Left lobe of liver (tissue), 2 donors: ENCODE measurements around the gene PPP4C. TPM values are rescaled to one million over a fixed set of nuclear protein-coding genes. Genes with fewer than 3 reads are reported as not detected.
"Not testable (repeated sequence)": the region's sequence is repeated elsewhere in the genome, so short reads cannot be mapped to it uniquely, and the experiment has no call there.

ENCODE experiments used
- ATAC-seq: fragments of 200-7000 bp; cut with Tn5 transposase; one replicate; pipeline ENCODE4 v1.9.1; 2020; ENCODE audit warnings: mild to moderate bottlenecking, moderate library complexity
- DNase-seq: peaks from one replicate; pipeline ENCODE4 v3.0.0-alpha.2; 2020; ENCODE audit warnings: low spot score
- total RNA-seq: library from RNA; stranded (reverse); gene quantifications from one replicate; pipeline ENCODE4 v1.2.1, GENCODE V29; 2021
- donor health status: DM: no; HTN: no; CAD: no; lungs with moderate emphysema.
- donor health status: DM: no; HTN: yes; CAD: no.

PPP4C gene
- total RNA-seq, 1 donor from 2014 or later, result 51.0 TPM

DNA sequence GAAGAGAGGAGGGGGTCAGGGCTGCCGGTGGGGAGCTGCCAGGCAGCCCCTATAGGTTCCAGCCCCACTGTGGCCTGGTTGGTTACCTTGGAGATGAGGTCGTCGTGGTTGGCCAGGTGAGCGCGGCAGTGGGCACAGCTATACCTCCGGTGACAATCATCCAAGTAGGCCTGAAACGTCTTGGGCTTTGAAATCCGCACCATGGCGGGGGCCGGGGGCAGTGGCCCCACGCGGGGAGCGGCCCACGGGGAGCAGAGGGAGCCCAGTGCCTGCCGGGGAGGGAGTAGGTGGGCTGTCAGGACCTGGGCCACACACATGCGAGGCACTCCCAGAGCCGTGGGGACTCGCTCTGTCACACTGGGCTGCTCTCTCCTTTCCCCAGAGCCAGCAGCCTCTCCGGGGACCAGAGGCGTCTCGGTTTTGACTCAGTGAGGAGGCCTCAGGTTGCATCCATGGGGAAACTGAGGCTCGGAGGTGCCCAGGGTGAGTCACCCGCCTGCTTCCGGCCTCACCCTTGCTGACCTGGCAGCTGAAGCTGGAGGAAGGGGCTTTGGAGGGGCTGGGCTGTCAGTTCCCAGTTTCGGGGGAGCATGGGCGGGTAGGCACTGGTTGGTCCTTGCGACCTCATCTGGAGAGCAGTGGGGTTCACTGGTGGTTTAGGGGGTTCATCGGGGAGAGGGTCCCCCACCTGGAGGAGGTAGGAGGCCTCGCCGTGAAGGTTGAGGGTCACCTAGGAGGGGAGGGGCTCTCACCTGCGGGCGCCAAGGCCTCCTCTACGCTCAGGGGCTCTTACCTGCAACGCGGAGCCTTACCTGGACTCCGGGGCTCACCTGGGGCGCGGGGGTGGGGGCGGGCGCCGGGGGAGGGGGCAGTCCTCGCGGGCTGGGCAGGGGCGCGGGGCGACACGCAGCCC is 19.6 kb downstream of the PPP4C start:
- ATAC-seq, result no peak
- no peak for DNase-seq

DNA sequence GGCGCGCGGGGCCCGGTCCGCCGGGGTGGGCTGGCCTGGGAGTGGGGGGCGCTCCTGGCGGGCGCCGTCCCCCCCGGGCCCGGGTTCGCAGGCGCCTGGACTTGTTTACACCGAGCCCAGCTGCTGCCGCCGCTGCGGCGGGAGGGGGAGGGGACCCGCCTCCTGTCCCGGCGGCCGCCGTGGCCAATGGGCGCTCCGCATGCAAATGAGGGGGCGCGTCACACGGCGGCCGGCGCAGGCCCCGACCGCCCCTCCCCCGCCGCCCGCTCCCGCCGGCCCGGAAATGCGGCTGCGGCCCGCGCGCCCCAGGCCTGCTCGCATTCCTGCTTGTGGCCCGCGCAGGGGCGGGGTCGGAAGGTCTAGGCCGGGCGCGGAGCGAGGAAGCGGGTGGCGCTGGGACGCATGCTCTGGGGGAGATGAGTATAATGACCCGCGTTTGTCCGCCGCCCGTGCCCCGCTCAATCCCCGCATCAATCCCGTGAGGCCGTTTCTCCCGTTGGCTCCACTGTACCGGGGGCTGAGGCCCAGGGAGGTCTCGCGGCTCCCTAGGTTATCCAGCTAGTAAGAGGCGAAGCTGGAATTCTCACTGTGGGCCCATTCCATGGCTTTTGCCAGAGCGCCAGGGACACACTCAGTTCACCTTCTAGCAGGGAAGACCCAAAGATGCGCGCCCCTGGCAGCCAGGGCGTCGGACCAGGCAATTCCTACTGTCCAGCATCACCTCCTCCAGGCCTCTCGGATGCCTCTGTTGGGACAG is 20.5 kb downstream of the PPP4C start, which contains the start of gene YPEL3:
YPEL3 (minus strand) TSS at position 109 of the 757 bp plus-strand sequence. CDS start 731 bp downstream, outside the sequence.
- peak; percentile 82 for ATAC-seq
- DNase-seq, result peak; percentile 94

DNA sequence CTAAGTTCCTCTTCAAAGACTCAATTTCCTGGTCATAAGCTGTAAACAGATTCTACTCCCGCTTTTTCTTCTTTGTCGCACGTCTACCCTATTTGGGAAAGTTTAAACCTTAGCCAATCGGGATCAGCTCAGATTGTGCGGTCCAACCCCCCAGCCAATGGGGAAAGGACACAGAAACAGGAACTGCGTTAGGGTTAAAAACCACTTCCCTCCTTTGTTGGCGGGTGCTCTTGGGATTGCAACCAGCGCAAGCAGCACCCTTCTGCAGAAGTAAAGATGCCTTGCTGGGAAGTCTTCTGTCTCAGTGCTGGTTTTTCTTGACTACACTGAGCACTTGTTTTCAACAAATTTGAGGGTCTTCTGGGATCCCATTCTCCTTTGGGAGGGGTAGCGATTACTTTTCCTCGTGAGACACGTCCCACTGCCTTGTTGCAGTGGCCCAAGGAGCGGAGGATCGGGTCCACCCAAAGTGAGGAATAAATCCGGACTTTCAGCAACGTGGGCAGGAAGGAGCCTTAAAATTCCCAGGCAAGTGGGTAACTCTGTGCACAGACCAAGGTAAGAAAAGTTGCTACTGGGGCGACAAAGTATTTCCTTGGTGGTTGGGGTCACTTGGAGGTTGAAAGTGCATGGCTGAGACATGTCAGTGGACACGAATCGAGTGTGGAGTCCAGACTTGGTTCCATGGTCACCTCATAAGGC is 21.2 kb downstream of the PPP4C start:
- no peak for ATAC-seq
- no peak for DNase-seq

DNA sequence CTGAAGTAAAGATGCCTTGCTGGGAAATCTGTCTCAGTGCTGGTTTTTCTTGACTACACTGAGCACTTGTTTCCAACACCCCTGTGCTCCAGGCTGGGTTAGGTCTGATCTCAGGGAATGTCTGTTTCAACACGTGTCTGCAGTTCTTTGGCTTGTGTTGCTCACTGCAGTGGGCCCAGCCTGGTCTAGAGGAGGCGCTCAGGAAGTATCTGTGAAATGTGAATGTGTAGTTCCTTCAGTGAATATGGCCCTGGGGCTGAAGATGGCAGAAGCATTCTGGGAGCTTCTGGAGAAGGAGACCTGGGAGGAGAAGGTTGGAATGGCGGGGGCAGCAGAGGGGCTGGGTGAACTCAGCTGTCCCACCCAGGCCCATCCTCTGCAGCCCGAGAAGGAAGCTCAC is 28.3 kb downstream of the PPP4C start:
- no peak for ATAC-seq
- DNase-seq, result no peak

DNA sequence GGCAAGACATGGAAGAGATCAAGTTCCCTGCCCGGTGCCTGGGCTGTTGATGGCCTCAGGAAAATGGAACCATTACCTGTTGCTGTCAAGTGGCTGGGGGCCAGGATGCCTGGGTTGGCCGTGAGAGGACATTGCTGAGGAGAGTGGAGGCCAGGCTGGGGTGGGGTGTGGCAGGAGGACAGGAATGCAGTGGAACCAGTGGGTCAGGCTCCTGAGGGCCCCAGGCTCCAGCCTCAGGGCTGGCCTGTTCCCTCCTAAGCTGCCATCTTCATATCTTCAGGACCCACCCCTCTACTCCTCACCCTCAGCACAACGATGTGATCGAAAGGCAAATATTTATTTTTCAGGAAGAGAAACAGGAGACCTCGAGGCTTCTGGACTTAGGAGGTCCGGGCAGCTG is 28.7 kb downstream of the PPP4C start:
- DNase-seq (no peak), ATAC-seq (no peak)

DNA sequence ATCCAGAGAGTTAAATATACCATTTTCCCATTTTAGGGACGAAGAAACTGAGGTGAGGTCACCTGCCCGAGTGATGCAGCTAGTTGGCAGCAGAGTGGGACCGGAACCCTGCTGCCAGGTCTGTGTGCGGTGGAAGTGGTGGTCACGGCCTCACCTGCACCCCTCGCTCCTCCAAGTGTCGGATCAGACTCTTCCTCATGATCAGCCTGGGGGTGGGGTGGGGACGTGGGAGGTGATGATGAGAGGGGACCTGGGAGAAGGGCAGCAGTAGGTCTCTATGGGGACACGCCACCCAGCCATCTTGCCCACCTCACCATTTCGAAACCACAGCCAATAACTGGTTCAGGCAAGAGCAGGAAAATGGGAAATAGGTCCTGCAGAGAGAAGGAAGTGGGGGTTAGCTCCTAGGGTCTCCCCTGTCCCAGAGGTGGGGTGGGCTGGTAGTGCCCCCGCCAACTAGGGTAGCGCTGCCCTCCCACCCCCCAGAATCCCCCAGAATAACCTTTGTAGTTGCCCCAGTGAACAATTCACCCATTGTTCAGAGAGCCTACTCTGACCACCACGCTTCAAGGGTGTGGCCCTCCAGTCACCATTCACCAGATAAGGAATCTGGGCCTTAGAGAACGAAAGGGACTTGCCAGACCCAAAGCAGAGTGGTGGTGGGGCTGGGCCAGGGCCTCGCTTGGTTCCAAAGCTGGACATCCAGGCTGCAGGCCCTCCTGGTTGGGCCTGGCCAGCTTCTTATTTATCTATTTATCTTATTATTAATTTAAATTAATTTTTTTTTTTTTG is 32.5 kb downstream of the PPP4C start:
- ATAC-seq, result no peak
- no peak for DNase-seq

DNA sequence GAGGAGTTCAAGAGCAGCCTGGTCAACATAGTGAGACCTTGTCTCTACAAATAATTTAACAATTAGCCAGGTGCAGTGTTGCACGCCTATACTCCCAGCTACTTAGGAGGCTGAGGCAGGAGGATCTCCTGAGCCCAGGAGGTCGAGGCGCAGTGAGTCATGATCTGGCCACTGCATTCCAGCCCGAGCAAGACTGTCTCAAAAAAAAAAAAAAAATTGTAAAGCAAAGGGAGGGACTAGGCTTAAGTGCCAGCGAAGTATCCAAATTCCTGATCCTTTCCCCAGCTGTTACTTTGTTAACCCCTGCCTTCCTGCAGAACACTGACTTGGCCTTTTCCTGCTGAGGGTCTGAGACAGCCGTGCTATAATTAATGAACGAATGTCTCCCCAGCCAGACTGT is 34.9 kb downstream of the PPP4C start:
- DNase-seq (no peak), ATAC-seq (no peak)

DNA sequence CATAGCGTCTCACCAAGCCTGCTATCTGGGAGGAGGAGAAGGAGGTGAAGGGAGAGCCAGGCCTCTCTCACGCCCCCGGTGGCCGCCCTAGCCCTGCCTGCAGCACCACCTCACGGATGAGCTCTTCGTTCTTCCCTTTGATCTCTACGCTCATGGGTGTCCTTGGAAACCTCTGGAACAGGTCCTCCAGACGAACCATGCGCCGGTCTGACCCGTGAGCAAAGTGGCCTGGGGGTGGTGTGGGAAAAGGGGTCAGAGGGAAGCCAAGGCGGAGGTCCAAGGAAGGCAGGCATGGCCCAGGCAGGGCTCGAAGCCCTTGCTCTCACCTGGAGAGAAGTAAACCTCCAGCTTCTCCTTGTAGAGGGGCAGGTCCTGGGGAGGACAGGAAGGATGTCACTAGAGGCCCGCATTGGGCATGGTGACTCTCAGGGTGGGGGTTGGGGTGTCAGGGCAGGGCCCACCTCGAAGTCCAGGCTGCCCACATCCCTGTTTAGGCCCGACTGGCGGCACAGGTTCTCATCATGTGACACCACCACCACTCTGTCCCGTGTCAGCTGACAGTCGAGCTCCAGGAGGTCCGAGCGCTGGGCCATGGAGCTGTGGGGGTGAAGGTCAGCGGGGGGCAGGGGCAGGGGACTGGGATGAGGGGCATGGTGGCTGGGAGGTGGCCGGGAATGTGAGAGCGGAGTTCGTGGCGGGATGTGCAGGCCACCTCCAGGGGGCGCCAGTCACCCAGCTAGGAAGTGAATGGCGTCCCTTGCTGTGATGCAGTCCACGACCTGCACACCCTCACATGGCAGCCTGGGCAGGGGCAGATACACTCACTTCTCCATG is 36.6 kb downstream of the PPP4C start:
- peak; percentile 55 for DNase-seq
- peak; percentile 67 for ATAC-seq

DNA sequence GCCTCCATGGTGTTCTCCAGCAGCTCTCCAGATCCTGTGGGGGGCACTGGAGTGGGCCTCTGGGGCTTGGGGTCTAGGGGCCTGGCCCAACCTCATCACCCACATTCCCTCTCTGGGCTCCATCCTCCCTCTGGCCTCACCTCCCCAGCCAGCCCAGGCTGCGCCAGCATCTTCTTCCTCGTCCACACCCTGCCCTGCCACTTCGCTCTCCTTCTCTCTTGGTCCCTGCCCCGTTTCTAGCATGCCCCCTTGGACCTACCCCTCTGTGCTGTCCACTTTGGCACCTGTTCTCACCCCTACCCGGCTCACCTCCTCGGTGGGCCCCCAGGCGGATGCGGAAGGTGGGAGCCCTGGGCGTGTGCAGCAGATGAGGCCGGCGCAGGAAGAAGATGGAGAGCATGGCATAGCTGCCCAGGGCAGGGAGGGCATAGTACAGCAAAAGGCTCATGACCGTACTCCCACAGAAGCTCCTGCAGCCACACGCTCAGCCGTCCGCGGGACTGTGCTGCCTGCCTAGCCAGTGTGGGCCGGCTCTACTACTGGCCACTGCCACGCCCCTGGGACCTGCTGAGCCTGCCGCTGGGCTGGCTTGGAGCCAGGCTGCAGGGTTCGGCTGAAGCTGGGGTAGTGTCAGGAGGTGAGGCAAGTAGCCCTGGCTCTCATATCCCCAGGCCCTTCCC is 37.4 kb downstream of the PPP4C start, which contains the start of gene GDPD3:
GDPD3 (minus strand) TSS at position 507 of the 680 bp plus-strand sequence; CDS start at position 448, 59 bp downstream.
- peak; percentile 48 for ATAC-seq
- no peak for DNase-seq

DNA sequence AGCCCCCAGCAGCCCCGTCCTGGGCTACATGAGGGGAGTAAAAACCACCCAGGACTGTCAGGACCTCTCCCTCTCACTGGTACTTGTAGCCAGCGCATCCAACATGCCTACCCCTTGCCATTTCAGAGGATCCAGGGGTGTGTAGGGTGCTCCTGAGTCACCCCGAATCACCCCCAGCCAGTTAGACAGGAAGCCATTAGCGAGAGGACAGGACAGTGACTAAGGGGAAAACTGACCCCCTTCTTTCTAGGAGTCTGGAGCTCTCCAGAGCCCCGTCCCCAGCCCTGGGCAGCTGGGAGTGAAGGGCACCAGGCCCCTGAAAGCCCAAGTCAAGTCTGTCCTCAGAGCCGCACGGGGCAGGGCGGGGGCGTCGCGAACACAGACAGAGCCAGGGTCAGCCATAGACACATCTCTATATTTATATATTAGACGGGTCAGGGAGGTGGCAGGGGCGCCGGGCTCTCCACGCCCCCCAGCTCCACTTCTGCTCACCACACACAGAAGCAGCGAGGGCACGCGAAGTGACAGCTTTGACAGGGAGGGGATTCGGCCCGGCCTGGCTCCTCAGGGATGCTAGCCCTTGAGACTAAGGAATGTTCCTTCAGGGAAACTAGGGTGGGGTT is 38.0 kb downstream of the PPP4C start:
- DNase-seq (no peak), ATAC-seq (no peak)

DNA sequence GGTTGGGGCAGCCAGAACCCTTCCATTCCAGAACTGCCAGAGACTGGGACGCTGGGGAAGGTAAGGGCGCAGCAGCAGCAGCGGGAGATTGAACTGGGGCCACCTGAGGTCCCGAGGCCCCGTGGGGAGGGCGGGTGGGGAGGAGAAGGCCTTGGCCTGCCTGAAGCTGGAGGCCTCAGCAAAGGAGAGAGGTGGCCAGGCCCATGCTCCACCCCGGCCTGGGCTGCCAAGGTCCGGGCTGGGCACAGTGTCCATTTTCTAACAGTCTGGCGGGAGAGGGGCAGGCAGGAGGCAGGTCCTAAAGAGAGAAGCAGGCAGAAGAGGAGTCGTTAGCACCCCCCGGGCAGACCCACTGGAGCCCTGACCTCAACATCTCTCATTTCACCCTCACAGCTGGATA is 38.6 kb downstream of the PPP4C start:
- DNase-seq (no peak), ATAC-seq (no peak)

DNA sequence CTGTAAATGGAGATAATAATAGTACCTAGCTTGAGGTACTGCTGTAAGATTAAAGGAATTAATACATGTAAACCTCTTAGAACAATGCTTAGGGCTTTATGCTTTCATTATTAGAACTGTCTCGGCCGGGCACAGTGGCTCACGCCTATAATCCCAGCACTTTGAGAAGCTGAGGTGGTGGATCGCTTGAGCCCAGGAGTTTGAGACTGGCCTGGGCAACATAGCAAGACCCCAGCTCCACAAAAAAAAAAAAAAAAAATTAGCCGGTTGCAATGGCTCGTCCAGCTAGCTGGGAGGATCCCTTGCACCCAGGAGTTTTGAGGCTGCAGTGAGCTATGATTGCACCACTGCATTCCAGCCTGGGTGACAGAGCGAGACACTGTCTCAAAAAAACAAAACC is 39.0 kb downstream of the PPP4C start:
- not testable (repeated sequence) for DNase-seq, ATAC-seq

DNA sequence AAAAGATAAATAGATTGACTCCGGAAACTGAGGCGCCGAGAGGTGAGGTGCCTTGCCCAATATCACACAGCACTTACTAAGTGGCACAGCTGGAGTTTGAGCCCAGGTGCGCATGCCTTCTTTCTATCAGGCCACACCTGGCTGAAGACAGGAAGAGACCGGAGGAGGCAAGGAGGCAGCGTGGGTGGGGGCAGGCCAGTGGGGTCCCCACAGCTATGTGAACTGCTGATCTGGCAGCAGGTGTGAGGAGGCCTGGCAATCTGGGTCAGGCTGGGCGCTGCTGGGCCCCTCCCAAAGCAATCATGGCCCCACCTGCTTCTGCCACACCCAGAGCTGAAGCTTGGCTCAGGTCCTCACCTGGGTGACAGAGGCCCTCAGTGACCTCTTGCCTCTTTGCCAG is 39.4 kb downstream of the PPP4C start:
- ATAC-seq (peak; percentile 8), DNase-seq (no peak)

DNA sequence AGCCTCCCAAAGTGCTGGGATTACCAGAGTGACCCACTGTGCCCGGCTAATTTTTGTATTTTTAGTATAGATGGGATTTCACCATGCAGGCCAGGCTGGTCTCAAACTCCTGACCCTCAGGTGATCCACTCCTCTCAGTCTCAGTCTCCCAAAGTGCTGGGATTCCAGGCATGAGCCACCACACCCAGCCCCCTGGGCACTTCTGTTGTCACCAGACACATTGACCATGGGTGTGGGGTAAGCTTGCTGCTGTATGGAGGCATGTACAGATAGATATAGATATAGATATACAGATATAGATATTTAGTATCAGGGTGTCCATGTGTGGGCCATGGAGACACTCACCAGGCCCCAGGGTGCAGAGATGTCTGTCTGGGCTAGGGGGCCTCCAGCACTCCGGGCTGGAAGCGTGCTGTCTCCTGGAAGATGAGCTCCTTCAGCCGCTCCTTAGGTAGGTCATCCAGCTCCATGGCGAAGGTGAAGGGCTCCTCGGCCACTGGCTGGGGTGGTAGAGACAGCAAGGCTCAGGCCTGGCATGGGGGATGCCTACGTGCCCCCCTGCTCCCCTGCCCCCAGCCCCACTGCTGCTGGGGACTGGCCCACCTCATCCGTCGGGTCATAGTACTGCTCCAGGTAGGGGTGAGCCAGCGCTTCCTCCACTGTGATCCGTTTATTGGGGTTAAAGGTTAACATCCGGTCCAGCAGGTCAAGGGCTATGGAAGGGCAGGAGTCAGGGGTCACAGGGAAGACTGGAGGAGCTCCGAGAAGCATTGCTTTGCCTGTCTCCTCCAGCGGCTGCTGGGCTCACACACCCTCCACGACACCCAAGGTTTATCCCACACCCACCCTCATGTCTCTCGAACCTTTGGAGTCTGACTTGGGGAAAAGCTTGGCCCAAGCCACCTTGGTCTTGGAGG is 40.8 kb downstream of the PPP4C start:
- ATAC-seq (no peak), DNase-seq (no peak)

DNA sequence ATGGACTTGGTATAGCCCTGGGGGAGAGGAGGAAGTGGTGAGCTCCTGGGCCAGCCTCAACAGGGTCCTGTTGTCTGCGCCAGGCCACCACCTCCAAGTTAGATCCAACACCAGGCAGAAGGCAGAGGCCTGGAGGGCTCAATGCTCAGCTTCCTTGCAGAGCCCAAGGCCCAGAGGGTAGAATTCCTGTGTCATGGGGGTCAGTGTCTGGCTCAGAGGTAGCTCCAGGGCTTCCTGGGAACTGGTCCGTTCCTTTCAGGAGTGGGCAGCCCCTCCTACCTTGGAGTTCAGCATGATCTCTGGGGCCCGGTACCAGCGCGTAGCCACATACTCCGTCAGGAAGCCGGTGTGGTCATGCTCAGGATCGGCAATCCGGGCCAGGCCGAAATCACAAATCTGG is 42.0 kb downstream of the PPP4C start:
- ATAC-seq (no peak), DNase-seq (no peak)

DNA sequence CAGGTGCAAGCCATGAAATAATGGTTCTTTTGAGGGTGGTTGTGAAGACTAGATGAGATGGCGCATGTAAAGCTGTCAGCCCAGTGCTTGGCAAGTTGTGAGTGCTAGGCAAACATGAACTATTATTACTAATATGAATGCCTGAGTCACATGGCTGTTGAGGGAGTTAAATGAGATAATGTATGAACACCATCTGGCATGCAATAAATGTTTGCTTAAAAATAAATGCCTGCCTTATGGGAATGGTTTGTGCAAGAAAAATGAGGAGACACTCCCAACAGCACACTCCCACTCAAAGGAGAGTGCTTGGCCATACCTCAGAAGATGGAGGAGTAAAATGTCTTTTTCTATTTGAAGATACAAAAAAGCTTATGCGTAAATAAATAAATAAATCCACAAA is 43.6 kb downstream of the PPP4C start:
- ATAC-seq (no peak), DNase-seq (no peak)

DNA sequence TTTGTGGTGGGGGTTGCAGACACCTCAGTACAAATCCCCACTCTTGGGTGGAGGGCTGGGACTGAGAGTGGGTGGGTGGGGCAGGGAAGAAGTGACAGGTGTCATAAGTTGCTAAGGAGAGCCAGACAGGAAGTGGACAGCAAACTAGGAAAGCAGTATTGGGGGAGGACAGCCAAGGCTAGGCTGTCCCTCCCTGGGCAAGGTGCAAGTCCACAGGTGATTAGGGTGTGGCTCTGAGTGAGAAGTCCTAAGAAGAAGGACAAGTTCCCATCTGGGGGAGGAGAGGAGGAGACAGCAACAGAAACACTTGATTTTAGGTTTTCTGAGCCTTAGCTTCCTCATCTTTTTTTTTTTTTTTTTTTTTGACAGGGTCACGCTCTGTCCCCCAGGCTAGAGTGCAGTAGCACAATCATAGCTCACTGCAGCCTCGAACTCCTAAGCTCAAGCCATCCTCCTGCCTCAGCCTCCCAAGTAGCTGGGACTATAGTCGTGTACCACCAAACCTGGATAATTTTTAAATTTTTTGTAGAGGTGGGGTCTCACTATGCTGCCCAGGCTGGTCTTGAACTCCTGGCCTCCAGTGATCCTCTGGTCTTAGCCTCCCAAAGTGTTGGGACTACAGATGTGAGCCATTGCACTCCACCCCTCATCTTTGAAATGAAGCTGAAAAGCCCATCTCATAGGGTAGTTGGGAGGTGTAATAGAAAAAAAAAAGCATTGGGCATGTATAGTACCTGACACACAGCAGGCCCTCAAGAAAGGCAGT is 44.7 kb downstream of the PPP4C start:
- ATAC-seq (no peak), DNase-seq (no peak)
